ENCODE results near the gene WIPI1. TPM values are rescaled to one million over a fixed set of nuclear protein-coding genes. Genes with fewer than 3 reads are reported as not detected.

WIPI1 gene
- total RNA-seq, 1 experiment from 2014 or later, result 18.3 TPM

- no peak for DNase-seq (ENCODE audit: low read depth)
Measured at GRCh38 chr17:68440526-68440925, 16.8 kb downstream of the WIPI1 start.

DNA sequence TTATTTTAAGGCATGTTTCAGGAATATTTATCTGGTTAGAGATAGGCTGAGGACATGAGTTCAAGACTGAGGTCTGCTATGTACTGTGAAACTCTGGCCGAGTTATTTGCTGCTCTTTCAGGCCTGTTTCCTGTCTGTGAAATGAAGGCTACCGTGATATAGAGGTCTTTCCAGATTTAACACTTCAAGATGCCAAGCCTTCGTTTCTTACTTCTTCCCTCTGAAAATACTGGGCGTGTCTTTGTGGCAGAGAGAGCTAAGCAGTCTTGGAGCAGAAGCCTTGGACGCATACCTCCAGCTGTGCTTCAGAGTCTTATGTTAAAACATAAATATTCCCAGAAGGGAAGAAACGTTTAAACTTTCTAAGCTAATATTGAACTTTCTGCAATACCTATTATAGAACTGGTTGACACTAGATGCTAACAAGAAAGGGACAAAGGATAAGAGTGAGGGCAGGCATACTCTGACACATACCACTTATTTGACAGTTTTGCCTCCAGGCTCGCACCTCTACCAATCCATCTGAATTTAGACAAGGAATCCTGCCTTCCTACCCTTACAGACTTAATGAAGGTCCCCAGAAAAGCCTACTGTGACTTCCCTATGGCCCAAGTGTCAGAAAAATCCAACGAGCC is 17.5 kb downstream of the WIPI1 start:
- no peak for DNase-seq (ENCODE audit: low read depth)

GRCh38 chr17:68437979-68438822 is 19.1 kb downstream of the WIPI1 start:
- peak; percentile 45 for DNase-seq (ENCODE audit: low read depth)

- peak; percentile 65 for DNase-seq (ENCODE audit: low read depth)
Measured at GRCh38 chr17:68435876-68436842, 21.1 kb downstream of the WIPI1 start.

DNA sequence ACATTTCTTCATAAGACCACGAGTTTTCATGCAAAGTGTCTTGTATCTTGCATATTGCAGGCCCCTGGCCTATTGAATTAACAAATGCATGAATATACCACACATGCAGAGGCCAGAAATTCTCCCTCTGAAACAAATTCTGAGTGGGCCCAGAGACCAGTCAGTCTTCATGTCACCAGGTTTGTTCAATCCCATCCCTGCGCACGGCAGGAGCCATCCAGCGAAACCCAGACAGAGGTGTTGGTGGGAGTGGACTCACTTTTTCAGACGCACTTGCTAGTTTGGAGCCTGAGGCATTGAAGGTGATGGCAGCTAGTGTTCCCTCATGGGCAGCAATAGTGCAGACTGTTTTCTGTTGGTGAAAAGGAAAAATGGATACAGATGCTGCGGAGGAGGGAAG is 21.9 kb downstream of the WIPI1 start:
- no peak for DNase-seq (ENCODE audit: low read depth)

GRCh38 chr17:68433911-68434508 is 23.3 kb downstream of the WIPI1 start:
- DNase-seq (ENCODE audit: low read depth), result no peak

DNA sequence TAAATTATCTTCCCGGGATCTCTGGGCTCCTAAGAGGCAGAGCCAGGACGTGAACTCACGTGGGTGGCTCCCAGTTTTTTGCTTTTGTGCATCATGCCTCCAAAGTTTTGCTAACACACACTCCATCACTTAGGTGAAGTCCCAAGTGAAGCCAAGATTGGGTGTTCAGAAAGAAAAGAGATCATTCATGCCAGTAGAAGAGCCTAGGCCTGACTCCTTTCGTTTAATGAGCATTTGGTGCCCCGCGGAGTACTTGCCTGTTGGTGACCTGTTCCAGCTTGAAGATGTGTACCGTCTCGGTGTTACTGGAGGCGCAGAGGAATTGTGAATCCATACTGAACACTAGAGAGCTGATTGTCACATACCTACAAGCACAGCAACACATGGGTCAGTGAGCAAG is 24.1 kb downstream of the WIPI1 start:
- no peak for DNase-seq (ENCODE audit: low read depth)

- DNase-seq (ENCODE audit: low read depth), result no peak
Measured at GRCh38 chr17:68432086-68432864, 25.0 kb downstream of the WIPI1 start.

DNA sequence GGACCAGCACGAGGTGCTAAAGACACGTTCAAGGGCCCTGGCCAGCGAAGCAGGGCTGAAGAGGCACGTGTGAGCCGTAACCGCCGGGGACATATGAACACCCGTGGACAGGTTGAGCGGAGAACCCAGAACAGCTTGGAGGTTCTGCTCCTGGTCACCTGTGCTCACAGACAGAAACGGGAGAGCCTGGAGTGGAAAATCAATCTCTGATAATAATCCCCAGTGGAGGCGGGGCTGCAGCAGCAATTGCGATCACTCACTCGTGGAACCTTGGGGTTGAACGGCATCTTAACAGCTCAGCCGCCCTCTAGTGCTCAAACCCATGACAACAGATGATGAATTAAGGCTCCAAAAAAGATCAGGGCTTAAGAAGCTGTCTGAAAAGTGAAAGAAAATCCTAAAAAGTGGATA is 25.6 kb downstream of the WIPI1 start:
- DNase-seq (ENCODE audit: low read depth), result no peak

DNA sequence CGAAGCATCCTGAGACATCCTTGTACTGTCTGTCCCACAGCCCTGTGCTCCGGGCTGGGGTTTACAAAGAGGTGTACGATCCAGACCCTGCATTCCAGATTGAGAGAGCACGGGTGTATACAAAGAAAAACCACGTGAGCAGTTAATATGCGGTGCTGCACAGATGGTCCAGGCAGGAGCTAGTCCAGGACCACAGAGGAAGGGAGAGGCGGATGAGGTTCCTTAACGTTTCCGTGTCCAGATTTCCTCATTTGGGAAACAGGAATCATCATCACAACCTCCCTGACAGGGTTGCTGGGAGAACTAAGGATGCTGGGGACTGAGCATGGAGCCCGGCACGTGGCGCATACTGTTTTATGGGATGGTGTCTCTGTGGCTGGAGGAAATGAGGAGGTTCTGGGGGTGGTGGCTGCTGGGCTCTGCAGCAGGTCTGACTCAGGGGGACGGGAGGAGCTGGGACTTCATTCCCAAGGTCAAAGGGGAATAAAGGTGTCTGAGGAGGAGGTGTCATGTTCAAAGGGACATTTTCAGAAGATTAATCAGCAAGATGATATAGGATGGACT is 26.2 kb downstream of the WIPI1 start:
- no peak for DNase-seq (ENCODE audit: low read depth)

DNA sequence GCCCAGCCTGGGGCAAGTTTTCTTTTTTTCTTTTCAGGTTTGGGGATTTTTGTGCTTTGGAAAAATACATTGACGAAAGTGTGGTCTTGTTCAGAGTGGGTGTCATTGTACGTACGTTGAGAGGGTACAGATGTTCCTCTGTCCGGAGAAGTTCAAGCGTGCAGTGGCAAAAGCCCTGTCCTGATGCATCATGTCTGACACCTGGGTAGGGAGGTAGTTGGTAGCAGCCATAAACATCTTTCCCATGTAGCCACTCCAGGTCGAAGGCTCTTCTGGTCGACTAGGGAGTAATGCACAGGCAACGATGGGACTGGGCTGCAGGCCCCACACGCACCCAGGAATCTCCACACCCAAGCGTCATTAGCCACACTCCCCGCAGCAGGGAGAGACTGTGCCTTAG is 27.4 kb downstream of the WIPI1 start:
- no peak for DNase-seq (ENCODE audit: low read depth)

DNA sequence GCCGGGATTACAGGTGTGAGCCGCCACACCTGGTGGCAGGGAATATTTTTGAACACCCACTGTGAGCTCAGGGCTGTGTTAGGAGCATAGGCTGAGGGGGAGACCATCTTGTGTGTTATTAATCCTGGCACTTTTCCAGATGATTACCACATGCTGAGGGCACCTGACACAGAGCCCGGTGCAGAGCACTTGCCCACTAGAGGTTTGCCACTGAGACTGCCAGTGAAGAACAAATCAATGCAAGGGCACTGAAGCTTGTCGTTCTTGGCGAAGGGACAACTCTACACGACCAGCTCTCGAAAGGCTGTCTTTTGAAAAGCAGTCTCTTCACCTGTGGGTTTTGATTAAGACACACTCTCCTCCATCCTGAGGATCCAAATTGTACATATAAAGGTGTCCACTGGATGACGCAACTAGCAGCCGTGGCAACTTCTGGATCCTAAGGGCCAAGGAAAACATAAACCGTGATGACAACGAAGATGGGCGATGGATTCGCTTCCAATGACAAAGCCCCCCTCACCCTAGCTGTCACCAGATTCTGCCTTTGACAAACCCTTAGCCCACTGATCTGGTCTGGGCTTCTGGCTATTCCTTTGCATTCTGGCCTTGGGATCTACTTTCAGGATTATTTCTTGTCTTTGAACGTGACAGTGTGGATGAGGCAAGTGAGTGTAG is 28.7 kb downstream of the WIPI1 start:
- no peak for DNase-seq (ENCODE audit: low read depth)

DNA sequence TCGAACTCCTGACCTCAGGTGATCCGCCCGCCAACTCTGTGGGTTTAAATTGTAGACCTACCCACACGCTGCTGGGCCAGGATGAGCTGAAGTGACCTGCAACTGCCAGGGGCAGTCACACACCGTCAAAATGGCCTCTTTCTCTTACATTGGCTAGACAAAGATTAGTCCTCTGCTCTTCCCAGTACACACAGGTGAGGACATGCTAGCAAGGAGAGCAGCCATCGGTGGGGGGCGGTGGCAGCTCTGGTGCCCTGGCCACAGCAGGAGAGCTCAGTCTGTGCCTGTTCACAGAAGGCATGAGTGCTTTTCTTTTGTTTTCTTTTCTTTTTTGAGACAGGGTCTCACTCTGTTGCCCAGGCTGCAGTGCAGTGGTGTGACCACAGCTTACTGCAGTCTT is 29.7 kb downstream of the WIPI1 start:
- DNase-seq (ENCODE audit: low read depth), result no peak

DNA sequence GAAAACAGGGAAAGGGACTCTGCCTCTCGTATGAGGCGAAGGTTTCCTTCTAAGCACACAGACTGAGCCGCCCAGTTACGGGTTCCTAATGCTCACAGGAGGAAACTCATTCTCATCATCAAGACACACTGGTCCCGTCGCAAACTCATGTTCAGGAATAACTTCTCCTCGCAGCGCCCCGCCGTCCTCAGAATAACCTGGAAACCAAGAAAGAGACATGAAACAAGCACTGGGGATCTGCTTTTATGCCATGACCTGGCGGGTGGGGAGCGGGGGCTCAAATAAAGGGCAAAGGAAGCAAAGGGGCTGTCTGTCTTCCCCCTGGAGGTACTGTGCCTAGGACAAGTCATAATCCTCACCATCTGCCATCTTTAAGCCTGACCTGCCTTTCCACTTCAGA is 31.3 kb downstream of the WIPI1 start:
- DNase-seq (ENCODE audit: low read depth), result no peak

DNA sequence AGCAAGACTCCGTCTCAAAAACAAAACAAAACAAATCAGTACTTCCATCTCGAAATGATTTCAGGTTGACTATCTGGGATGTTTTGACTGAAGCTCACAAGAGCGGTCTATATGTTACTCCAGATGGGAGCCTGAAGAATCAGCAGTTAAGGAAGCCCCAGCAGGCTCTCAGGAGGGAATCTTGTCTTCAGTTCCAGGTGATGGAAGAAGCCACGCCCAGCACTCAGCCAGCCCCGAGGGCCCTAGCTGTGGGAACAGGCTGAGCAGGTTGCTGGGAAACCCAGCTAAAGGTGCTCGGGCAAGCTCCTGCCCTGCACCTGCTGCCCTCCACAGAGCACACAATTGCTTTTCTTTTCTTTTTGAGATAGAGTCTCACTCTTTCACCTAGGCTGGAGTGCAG is 32.4 kb downstream of the WIPI1 start:
- DNase-seq (ENCODE audit: low read depth), result no peak

- DNase-seq (ENCODE audit: low read depth), result no peak
Measured at GRCh38 chr17:68424203-68424602, 33.1 kb downstream of the WIPI1 start.

DNA sequence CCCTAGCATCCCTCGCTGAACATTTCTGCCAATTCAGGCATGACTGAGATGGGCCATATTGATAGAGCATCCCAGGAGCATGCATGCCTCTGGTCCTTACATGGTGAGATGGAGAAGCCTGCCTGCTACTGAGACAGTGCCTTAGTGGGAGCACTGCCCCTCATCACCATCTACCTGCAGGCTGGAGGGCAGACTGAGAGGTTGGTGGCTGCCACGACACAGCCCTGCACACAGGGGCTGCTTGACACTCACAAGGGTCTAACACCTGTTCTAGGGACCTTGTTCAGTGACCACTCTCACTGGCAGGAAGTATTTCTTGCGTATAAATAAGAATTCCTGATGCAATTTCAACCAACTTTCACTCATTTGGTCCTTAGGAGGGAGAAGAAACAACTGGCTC is 34.0 kb downstream of the WIPI1 start:
- no peak for DNase-seq (ENCODE audit: low read depth)

DNA sequence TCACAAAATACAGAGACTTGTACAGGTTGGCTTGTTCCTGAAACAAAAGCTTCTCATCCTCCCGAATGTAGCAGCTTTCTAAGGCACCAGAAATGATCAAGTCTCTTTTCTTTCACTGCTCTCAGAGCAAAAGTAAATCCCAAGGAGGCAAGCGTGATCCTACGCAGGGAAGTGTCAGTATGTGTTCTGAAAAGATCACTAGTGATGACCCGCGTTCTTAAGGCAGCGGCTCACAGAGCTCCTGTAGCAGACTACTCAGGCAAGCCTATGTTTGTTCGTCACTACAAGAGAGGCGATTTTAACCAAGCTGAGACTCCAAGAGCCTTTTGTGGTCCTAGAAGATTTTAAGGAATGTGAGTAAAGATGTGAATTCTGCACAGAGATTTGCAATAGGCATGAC is 34.5 kb downstream of the WIPI1 start:
- no peak for DNase-seq (ENCODE audit: low read depth)

GRCh38 chr17:68421486-68421885 is 35.8 kb downstream of the WIPI1 start:
- no peak for DNase-seq (ENCODE audit: low read depth)

DNA sequence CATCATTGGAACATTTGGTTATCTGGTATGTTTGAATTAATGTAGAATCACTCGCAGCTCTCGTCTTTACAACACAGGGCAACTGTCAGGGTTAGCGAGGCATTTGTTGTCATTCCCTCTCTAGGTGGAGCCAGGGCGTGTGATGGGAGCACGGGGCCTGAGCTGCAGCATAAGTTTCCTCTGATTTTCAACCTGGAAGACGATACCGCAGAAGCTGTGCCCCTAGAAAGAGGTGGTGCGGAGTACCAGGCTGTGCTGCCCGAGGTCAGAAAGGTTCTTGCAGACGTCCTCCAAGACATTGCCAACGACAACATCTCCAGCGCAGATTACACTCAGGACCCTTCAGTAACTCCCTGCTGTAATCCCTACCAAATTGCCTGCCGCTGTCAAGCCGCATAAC is 37.2 kb downstream of the WIPI1 start:
- no peak for DNase-seq (ENCODE audit: low read depth)

Data from HT1080 (cell line).